ENCODE data around the gene PIGZ.

GRCh38 chr3:196988241-196989029 lies 19.8 kb upstream of the PIGZ start:
- TF ChIP-seq BRF2 (IDR thresholded peaks at IDR 0.05; ENCODE audit: borderline replicate concordance, insufficient read depth, insufficient read length) = no peak
- peak; percentile 40 to 65 (median 54); a peak in 5 of 6 replicates for TF ChIP-seq CTCF (IDR thresholded peaks at IDR 0.05 in 2 of 3, conservative IDR thresholded peaks at IDR 0.05 in 1 of 3; ENCODE audit: insufficient read depth in 2 of 3, low read depth in 1 of 3, low read length in 3 of 3)
- no peak for TF ChIP-seq POLR2A (conservative IDR thresholded peaks at IDR 0.05)
- no peak; the same call in 1 of the 2 replicates for TF ChIP-seq MXI1 (IDR thresholded peaks at IDR 0.05; ENCODE audit: low read depth, low read length)
- TF ChIP-seq NCOA4 (IDR thresholded peaks at IDR 0.05; ENCODE audit: partially characterized antibody) = no peak
- no peak for TF ChIP-seq NFXL1 (CRISPR knock-in tag; IDR thresholded peaks at IDR 0.05)
- no peak for TF ChIP-seq IRF2 (CRISPR knock-in tag; IDR thresholded peaks at IDR 0.05)
- no peak for TF ChIP-seq KAT2B (IDR thresholded peaks at IDR 0.05; ENCODE audit: low read depth, low read length)
- no peak for TF ChIP-seq EZH2 (IDR thresholded peaks at IDR 0.05; ENCODE audit: borderline replicate concordance, low read depth, low read length)
- no peak for TF ChIP-seq SIN3A (IDR thresholded peaks at IDR 0.05; ENCODE audit: borderline replicate concordance in 2 of 2, control insufficient read depth in 1 of 2, low read depth in 2 of 2, low read length in 2 of 2)
- TF ChIP-seq ILF3 (IDR thresholded peaks at IDR 0.05; ENCODE audit: borderline replicate concordance) = no peak
- TF ChIP-seq SREBF2 (CRISPR knock-in tag; IDR thresholded peaks at IDR 0.05) = no peak
- no peak for TF ChIP-seq SMARCA5 (IDR thresholded peaks at IDR 0.05)
- TF ChIP-seq ZNF12 (CRISPR knock-in tag; IDR thresholded peaks at IDR 0.05) = no peak
